GM20000 (cell line): ENCODE data around the gene RPL14.
"Not testable (repeated sequence)": the region's sequence is repeated elsewhere in the genome, so short reads cannot be mapped to it uniquely, and the experiment has no call there.

ENCODE experiments used
- DNase-seq: peaks from one replicate; pipeline ENCODE4 v3.0.0; 2012; ENCODE audit warnings: low spot score
- CTCF ChIP-seq: IDR thresholded peaks from 2 replicates; pipeline ENCODE4 v1.5.1; 2012; ENCODE audit warnings: mild to moderate bottlenecking, control low read depth; ENCODE audit errors: extremely low read depth, missing control alignments

Gene RPL14

GRCh38 chr3:40452876-40453730, 4.0 kb upstream of the RPL14 start:
- TF ChIP-seq CTCF: no peak
- DNase-seq: peak; percentile 95

- no peak for TF ChIP-seq CTCF
- DNase-seq: no peak
Observed at GRCh38 chr3:40453933-40454332, 3.2 kb upstream of the RPL14 start.

- no peak for TF ChIP-seq CTCF
- DNase-seq: no peak
Observed at GRCh38 chr3:40455328-40455727, 1.8 kb upstream of the RPL14 start.

GRCh38 chr3:40456279-40456939, 730 bp upstream of the RPL14 start:
- DNase-seq: no peak
- TF ChIP-seq CTCF: no peak

GRCh38 chr3:40458473-40458872, 1.3 kb downstream of the RPL14 start:
- no peak for DNase-seq
- TF ChIP-seq CTCF: no peak

- DNase-seq: not testable (repeated sequence)
Observed at GRCh38 chr3:40460481-40460880, 3.3 kb downstream of the RPL14 start.

- TF ChIP-seq CTCF: no peak
- DNase-seq: no peak
Observed at GRCh38 chr3:40461161-40461560, 4.0 kb downstream of the RPL14 start.

- DNase-seq: not testable (repeated sequence)
Observed at GRCh38 chr3:40462838-40463237, 5.7 kb downstream of the RPL14 start.
